Jurkat, Clone E6-1 (cell line): ENCODE results near the gene TMEM167B.

ENCODE experiments used
- DNase-seq: peaks from one replicate; pipeline ENCODE4 v3.0.0-alpha.2; 2011; ENCODE audit warnings: low read depth, low spot score
- H3K4me3 ChIP-seq: 2 replicates; pipeline ENCODE4 v1.5.1; 2011; ENCODE audit warnings: mild to moderate bottlenecking, low read length, control low read depth, moderate library complexity

The TMEM167B gene

DNA sequence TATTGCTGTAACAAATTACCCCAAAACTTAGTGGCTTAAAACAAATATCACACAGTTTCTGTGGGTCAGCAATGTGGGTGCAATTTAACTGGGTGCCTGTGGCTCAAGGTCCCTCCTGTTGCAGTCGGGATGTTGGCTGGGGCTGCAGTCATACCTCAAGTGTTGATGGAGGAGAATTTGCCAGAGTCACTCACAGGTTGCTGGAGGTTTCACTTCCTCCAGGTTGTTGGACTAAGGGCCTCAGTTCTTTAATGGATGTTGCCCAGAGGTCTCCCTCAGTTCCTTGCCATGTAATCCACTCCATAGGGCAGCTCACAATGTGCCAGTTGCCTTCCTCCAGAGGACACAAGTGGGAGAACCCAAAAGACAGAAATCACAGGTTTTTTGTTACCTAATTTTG is 12.2 kb upstream of the TMEM167B start:
- no peak for DNase-seq
- no peak overlapping the region for H3K4me3 ChIP-seq

DNA sequence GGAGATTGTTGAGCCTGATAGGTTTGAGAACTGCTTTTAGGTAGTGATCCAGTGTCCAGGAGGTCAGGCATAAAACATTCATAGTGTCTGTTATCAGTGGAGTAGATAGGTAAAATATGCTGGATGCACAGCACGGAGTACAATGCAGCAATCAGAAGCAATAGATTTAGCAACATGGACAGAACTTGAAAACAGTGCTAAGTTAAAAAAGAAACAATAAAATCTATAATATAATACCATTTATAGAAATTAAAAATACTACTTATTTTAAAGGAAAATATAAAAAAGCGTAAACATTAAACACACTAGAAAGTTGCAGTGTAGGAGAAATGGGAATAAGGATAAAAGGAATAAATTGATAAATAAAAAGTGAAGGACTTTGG is 11.3 kb upstream of the TMEM167B start:
- no peak overlapping the region for H3K4me3 ChIP-seq
- no peak for DNase-seq

DNA sequence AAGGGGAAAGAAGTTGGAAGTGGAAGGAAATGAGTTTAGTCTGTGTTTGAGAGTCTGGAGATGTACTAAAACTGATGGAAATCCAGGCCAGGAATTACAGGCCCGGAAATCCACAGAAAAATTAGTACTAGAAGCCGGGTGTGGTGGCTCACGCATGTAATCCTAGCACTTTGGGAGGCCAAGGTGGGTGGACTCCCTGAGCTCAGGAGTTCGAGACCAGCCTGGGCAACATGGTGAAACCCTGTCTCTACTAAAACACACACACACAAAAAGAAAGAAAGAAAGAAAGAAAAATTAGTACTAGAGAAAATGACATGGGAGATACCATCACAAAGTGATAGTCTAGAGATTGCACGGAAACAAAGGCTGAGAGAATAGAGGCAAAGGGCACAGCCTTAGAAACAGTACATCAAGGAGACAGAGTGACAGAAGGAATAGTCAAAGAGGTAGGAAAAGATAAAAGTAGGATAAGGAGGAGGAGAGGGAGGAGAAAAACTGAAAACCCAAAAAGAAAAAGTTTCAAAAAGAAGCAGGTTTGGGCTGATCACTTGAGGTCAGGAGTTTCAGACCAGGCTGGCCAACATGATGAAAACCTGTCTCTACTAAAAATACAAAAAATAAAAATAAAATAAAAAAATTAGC is 10.0 kb upstream of the TMEM167B start:
- no peak for DNase-seq
- H3K4me3 ChIP-seq = no peak overlapping the region

DNA sequence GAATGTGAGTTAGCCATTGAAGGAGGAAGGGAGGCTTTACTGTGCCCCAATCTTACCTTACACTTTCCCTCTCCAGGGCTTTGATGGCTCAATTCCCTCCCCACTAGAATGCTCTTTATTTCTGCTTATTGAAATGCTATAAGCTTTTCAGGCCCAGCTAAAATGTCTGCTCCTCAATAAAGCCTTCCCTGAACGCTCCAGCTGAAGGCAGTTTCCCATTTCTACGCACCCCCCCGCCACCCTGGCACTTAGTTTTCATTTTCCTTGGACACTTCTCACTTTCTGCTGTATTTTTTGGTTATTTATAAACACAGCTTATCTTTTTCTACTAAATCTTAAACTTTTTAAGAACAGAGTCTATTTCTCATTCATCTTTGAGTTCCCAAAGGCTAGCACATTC is 7.1 kb upstream of the TMEM167B start:
- no peak overlapping the region for H3K4me3 ChIP-seq
- no peak for DNase-seq

DNA sequence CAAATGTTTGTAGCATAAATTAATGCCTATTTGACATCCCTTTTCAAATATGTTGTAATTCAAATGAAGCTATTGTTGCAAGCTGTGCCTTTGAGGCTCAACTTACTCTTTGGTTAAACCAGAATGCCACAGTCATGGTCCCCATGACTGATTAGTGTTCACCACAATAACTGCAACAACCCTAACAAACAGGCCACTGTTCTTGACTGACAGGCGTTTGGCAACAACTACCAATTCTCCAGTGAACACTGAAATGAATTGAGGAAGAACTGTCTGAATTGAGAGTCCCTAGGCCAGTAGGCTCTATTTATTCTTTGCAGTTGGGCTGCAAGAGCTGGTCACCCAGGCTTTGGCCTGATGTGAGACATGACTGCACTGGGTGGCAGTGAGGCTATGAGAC is 6.6 kb upstream of the TMEM167B start:
- peak; percentile 42 for DNase-seq
- H3K4me3 ChIP-seq = no peak overlapping the region

DNA sequence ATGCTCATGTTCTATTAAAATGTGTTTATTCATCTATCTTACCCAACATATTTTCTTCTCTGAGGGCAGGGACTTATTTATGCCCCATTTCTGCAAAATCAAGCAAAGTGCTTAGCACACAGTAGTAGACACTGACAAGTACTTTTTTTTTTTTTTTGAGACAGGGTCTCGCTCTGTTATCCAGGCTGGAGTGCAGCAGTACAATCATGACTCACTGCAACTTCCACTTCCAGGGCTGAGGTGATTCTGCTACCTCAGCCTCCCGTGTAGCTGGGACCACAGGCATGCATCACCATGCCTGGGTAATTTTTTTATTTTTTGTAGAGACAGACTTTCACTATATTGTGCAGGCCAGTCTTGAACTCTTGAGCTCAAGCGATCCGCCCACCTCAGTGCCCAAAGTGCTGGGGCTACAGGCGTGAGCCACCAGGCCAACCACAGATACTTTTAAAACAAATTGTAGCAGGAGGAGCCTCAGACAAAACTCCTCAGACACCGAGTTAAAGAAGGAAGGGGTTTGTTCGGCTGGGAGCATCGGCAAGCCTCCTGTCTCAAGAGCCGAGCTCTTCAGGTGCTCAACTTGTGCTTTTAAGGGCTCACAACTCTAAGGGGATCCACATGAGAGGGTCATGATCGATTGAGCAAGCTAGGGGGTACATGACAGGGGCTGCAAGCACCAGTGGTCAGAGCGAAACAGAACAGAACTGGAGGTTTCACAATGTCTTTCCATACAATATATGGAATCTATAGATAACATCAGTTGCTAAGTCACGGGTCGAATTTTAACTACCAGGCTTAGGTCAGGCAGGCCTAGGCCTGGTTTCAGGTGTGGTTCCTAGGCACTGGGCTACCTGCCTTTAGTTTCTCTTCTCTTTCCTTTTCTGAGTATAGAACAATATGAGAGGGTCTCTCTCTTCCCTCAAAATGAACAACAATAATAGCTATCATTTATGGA is 5.7 kb upstream of the TMEM167B start:
- DNase-seq = no peak
- H3K4me3 ChIP-seq = no peak overlapping the region

DNA sequence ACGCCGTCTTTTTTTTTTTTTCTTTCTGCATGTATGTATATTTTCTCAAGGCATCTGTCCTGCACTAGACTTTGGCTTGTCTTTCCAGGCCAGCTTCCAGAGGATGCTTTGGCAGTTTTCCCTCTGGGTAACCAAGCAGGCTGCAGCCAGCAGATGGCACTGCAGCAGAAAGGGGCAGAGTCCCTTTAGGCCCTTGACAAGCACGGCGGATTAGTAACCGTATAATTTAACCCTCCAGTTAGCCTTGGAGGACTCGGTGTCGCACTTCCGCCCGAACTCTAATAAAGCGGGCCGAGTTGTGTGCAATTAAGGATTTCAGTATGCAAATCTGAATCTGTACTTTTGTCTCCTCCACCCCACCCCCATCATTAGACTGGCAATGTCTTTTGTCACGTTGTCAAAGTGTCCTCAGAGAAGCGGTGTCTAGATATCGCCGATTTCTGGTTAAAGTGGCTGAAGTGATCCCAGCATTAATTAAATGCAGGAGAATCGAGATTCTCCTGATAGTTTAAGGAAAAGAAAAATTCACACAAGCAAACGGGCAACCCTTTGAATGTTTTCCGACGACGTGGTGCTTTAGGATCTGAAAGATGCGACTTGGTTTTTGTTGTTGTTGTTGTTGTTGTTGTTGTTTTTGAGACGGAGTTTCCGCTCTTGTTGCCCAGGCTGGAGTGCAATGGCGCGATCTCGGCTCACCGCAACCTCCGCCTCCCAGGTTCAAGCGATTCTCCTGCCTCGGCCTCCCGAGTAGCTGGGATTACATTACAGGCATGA is 1.1 kb upstream of the TMEM167B start:
- no peak for DNase-seq
- H3K4me3 ChIP-seq = no peak overlapping the region

DNA sequence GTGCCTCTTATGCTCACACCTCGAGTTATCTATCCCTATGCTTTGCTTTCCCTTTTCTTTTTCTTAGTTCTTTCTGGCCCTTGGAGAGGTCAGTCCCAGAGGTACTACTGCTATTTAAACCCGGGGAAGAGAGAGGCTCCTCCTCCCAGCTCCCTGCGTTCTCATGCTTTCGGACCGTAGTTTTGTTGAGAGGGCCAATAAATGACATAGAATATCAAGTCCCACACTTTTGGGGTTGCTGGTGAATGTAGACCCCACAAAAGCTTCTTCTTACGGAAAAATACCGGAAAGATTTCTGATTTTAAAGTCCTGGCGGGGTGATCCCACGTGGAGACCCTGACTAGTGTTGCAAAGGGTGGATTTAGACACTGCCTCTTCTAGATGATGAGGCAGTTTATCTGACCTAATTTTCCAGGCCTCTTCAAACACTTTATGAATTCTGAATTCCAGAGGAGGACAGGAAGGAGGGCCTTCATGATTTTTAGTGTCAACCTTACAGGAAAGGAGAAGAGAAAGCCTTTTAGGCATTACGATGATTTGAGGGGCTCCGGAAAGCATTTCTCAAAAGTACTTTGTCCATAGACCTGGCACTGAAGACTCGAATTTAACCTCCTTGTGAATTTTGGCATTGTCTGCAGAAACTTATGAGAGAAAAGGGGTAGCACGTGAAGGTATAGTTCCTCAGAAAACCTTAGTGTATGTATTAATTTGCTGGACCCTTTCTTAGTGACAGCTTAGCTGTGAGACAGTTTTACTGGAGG is 694 bp downstream of the TMEM167B start:
- peak overlapping the region; percentile 75 for H3K4me3 ChIP-seq
- no peak for DNase-seq

DNA sequence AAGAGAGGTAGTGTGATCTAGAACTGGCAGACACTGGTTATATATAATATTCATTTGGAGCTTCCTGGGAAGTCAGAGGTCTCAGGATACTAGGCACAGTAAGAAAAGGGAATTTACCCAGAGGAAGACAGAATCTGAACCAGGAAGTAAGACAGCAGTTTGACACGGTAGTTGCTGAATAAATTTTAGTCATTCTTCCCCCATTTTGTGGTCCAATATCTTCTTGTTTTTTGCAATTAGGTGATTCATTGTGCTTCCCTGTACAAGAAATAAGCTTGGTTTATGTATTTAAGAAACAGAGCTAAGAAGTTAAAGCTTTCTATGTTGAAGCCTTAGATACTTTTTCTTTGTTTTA is 1.3 kb downstream of the TMEM167B start:
- DNase-seq = no peak
- H3K4me3 ChIP-seq = peak overlapping the region; percentile 75

DNA sequence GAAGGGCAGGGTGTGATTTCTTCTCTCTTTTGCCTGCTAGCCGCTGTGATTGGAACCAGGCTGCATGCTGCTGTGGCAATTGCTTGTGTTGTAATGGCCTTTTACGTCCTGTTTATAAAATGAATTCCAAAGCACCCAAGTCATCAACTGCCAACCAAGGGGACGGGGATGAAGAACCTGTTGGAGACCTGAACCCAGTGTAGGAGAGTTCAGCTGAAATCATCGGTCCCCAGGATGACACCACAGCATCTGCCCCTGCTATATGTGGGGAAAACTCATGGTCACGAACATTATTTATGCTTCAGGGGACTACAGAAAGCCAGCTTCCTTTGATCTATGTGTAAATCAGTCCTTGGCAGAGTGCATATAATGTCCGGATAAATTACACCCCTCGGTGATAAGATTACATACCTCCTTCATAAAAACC is 3.8 kb downstream of the TMEM167B start:
- DNase-seq = no peak
- no peak overlapping the region for H3K4me3 ChIP-seq

DNA sequence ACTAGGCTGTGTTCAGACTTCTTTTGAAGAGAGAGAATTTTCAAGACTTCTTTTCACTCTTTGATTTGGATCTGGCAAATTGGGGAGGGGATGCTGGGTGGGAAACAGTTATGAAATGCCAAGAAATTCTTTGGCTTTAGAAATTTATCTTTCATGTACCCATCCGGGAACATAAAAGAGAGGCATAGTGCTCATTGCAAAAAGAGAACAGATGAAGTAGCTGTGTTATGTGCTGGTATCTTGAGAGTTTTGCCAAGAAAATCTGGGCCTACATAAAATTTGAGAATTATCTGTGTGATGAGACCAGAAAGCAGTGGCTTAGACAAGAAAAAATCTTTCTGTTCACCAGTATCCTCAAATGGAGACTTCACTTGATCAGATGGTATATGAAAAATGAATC is 4.3 kb downstream of the TMEM167B start:
- H3K4me3 ChIP-seq = no peak overlapping the region
- no peak for DNase-seq

DNA sequence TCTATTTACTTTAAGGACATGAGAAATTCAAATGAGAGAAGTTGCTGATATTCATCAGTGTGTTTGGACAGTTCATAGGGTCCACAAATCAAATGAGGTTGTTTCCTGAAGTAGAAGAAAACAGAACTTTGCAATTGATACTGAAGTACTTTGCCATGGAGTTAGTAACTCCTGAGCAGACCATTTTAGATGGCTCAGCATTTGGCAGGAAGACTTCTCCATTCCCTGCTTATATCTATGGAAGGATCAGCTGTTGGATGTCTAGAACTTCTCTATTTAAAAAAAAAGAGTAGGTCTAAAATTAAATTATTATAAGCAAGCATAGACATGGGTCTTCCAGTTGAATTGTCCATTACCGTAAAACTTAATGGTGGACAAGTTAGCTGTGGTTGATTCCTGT is 5.1 kb downstream of the TMEM167B start:
- no peak for DNase-seq
- H3K4me3 ChIP-seq = no peak overlapping the region

DNA sequence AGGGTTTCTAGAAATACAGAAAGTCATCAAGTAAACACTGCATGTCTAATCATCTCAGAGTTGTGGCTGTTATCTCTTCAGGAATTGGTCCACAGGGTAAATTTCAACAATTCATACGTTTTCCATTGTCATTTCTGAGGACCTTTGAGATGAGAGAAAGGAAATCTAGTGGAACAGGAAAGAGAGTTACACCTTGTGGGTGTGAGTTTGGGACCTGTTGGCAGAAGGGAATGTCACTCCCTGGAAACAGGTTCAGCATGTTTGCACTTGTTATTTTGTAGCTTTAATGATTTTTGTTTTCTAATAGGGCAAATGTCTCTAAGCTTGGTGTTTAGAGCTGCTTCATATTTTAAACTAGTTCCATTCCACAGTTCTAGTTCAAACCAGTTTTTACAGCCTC is 5.6 kb downstream of the TMEM167B start:
- no peak for DNase-seq
- no peak overlapping the region for H3K4me3 ChIP-seq

DNA sequence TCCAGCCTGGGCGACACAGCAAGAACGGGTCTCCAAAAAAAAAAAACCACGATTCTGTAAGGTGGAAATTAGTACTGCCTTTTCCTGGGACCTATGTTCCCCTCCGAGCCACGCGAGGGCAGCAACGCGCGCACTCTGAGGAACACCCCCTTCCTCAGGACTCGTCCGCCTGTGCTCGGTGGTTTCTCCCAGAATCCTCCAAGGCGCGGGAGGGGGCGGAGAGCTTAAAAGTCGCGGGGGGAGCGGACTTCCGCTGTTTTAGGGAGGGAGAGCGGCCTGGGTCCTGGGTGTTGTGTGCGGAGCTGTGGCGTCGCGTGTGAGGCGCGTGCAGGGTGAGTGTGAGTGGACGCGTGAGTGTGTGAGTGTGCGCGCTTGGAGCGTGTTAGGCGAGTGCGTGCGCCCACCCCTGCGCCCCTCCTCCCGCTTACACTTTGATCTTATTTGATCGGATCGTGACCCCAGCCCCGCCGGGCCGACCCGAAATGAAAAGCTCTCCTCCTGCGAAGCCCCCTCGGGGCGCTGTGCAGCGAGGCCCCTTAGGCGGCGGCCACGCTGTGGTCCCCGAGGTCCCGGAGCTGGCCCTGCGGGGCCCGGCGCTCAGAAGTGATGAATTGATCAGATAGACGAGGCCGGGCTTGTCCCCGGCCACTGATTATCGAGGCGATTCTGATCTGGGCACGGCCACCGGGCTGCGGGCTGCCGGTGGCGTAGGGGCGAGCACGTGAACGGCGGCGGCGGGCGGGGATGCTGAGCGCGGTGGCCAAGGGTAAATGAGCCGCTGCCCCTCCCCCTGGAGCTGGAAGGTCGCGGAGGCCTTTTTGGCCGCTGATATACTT is 9.6 kb downstream of the TMEM167B start:
- peak overlapping the region; percentile 81 for H3K4me3 ChIP-seq
- peak; percentile 98 for DNase-seq

DNA sequence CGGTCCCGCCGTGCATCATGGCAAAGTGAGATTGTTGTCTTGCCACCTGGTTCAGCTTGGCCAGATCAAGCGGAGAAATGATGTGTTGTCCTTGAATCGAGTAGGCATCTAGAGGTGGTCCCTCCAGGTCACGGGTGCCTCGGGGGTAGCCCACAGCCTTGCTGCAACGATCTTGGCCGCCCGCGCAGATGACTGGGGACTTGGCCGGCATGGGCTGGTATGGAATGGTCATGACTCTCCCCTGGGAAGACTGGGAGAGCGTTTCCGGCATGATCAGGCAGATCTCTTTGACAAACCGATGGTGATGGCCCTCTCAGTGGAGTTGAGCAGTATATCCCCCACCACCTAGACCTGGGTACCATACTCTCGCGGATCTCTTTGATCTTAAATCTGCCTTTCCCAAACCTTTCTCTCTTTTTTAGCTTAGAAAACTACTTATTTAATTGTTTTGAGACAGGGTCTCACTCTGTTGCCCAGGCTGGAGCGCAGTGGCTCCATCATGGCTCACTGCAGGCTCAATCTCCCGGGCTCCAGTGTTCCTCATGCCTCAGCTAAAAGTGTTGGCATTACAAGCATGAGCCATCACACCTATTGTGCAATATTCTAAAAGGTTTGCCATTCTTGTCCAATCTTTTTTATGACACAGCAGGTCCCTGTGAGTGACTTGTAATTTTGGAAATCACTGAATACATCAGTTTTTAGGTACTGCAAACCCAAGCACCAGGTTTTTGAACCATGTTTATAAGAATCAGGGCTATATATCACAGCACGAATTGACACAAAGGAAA is 14.0 kb downstream of the TMEM167B start:
- no peak overlapping the region for H3K4me3 ChIP-seq
- no peak for DNase-seq

DNA sequence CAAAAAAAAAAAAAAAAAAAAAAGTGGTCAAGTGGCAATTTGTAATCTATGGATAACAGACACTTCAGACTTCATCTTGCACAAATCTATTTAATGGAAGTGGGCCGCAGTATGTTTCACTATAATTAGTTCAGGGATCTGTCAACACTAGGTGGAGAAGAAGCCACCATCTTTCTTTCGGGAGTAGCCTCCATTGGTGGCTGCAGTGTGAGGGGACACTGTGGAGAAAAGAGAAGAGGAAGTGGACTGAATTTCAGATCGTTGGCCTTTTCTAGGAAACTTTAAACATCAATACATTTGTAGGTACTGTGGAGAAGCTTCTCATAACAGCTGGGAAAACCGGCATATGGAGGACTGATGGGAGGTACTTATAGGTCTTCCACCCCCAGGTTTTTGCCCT is 15.3 kb downstream of the TMEM167B start:
- H3K4me3 ChIP-seq = no peak overlapping the region
- DNase-seq = no peak

DNA sequence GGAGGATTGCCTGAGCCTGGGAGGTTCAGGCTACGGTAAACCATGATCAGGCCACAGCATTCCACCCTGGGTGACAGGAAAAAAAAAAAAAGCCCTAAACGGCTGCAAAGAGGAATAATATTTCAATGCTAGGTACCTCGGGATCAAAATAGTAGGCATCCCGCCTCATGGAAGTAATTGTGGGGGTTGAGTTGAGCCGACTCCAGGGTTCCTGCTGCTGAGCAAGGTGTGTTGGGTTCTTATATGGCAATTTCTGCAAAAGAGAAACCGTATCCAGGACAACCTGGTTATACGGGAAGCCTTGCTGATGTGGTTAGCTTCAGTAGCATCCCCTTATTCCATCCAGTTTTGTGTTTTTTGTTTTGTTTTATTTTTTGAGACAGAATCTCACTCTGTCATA is 17.2 kb downstream of the TMEM167B start:
- DNase-seq = no peak

DNA sequence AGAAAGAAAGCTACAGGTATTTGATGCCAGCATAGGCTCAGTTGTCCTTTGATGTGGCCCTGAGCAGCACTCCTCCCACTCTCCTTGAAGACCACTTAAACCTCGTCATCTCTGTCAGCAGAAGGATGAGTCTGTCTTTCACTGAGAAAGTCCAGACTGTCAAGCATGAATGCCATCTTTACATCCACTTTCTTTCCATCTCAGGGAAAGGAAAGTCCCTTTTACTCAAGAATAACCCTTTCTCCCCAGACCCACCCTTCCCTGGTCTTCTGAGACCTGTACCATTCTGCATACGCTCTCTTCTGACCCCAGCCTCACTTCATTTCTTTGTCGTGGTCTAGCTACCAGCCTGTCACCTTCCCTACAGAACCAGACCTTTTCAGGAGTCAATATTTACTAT is 19.3 kb downstream of the TMEM167B start:
- no peak overlapping the region for H3K4me3 ChIP-seq
- DNase-seq = no peak

More for the DNA sequence above, 17.2 kb downstream of the TMEM167B start:
- no peak overlapping the region for H3K4me3 ChIP-seq
